GM23248 (cell line): ENCODE results near the gene FAM3D.

ENCODE experiments used
- EZH2 ChIP-seq: fragments of 200-600 bp; sonication (generic); IDR thresholded peaks from 2 replicates; pipeline ENCODE4 v1.6.1; 2018; ENCODE audit warnings: antibody characterized with exemption, mild to moderate bottlenecking; ENCODE audit not compliant: insufficient read depth, poor library complexity, severe bottlenecking
- EZH2phosphoT487 ChIP-seq: fragments of 200-600 bp; sonication (generic); IDR thresholded peaks from 2 replicates; pipeline ENCODE4 v1.6.1; 2018; ENCODE audit warnings: antibody characterized with exemption, moderate library complexity, mild to moderate bottlenecking, low read depth; ENCODE audit not compliant: insufficient read depth

DNA sequence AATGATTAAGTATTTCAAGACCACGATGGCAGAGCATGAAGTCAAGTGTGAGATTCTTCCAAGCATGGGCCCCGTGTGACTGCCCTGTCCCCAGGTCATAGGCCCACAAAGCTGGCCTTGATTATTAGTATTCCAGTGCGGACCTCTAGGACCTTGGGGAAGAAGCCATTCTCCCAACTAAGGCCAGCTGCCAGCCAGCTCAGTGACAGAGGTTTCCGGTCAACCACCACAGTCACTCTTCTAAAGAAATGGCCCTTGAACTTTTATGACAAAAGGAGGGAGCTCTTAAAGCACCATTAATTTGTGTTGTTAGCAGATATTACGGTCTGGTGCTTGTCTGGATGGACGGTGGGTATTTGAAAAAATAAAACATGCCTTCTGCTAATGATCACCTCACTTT, 28.0 kb downstream of the FAM3D start:
- TF ChIP-seq EZH2phosphoT487 (no peak), EZH2 (no peak)
